Fibroblast of gingiva (primary cell): Measurements from ENCODE around the gene CDYL.

ENCODE experiments used
- DNase-seq: peaks from one replicate; pipeline ENCODE4 v3.0.0-alpha.2; 2011; ENCODE audit warnings: low read depth

CDYL gene

DNA sequence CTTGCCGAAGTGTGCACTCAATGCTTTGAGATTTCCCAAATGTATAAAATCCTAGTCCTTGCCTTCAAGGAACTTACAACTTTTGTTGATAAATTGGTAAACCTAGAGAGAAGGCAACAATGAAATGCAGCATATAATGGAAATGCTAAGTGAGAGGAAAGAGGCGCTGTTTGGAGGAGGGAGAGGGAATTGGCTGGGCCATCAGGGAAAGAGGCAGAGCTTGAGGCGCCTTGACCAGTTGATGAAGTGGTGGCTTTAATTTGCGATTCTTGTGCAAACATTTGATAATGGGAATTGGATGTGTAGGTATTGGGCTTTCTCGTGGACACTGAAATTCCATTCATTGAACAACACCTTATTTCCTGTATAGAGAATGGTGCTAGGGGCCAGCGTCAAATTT is 1.9 kb upstream of the CDYL start:
- DNase-seq, result no peak

DNA sequence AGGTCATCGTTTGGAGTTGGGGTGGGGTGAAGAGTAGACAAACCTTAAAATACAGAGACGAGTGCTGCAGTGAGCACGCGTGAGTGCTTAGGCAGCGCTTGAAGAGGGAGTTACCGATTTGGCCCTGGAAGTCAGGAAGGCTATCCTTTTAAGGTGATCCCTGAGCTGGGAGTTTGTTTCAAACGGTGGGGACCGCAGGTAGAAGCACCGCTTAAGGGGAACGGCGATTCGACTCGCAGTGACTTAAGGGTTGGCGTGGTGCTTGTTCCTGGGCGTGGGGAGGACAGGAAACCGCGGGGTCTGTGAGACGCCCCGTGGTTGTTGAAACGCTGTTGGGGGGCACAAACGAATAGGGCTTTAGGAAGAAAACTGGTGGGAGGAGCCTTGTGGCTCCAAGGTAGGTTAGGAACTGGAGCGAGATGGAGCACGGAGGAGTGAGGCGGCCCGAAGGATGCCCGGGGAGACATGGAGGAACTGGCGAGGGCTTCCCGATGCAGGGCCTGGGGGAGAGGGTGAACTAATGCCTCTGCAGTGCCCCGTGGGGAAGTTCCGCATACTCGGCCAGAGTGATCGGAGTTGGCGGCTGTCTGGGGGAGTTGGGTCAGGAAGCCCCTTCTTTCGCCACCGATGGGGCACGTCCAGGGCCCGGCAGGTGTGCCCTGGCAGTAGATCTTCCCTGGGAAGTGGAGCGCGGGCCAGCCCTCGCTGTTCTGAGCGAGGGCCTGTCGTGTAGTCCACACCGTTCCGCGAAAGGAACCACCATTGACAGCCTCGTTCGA is 1.3 kb upstream of the CDYL start:
- DNase-seq, result no peak

DNA sequence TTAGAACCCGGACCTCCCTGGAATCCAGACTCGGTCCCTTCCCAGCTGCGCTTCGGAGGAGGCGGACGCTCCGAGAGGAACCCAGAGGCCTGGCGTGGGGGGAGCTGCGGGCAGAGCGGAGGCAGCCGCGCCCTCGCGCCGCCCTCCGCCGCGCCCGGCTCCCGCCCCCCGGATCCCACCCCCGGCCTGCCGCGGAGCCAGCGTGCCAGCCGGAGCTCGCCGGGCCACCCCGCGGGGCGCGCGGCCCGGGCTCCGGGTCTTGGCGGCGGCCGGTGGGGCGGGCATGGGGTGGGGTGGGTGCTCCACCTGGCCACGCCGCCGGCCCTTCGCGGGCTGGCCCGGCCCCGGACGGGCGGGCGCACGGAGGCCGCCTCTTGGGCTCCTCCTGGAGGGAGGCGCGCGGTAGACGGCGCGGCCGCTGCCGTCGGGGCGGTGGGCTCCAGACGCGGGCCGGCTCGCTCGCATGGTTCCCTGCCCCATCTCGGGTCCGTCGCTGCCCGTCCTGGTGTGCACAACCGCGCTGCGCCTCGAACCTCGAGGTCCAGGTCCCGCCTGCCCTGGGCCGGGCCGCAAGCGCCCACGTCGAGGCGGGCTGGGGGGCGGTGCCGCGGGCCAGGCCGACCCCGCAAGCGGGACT is 592 bp upstream of the CDYL start:
- DNase-seq, result peak; percentile 85

GRCh38 chr6:4776493-4777393 is 539 bp downstream of the CDYL start:
- peak; percentile 14 for DNase-seq

DNA sequence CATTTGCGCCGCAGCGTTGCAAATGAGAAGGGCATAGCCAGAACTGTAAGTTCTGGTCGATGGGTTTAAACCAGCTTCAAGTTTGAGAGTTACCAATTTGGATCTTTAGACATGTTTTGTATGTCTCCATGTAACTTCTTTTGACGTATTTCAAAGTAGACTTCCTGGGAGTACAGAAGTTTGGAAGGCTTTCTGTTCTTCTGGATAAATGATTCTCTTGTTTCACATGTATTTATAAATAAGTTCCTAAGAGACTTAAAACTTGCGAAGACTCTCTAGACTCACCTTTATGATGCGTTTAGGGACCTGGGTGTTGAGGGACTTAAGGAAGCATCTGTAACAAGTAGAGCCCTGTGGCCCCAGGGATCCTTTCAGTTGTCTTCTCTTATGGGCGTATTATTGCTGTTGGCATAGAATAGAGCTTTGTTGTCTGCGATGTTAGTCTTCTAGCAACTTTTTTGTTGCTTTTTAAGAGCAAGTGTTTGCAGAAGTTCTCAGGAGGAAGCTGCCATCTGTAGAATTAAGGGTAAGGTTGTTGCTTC is 1.3 kb downstream of the CDYL start:
- no peak for DNase-seq

- no peak for DNase-seq
These were observed 1.9 kb downstream of the CDYL start for GRCh38 chr6:4778086-4778485.

DNA sequence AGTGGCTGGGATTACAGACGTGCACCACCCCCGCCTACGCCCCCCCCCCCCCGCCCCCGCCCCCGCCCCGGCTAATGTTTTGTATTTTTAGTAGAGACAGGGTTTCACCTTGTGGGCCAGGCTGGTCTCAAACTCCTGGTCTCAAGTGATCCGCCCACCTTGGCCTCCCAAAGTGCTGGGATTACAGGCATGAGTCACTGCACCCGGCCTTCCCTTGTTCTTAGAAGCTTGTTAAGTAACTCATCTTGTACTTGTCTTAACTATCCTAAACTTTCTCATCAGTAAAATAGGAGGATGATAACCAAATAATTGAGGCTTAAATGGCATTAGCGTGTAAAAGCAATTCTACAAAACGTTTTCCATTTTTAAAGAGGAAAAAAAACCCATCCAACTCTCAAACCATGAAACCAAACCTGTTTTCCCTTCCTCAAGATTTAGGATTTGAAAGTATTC is 4.2 kb downstream of the CDYL start:
- peak; percentile 13 for DNase-seq

GRCh38 chr6:4781426-4781825 is 5.2 kb downstream of the CDYL start:
- no peak for DNase-seq

GRCh38 chr6:4781967-4782575 is 5.9 kb downstream of the CDYL start:
- DNase-seq, result no peak

GRCh38 chr6:4786996-4787395 is 10.8 kb downstream of the CDYL start:
- DNase-seq, result no peak

- DNase-seq, result no peak
These were observed 12.3 kb downstream of the CDYL start for GRCh38 chr6:4788482-4788881.

- DNase-seq, result no peak
These were observed 12.9 kb downstream of the CDYL start for GRCh38 chr6:4788953-4789584.

DNA sequence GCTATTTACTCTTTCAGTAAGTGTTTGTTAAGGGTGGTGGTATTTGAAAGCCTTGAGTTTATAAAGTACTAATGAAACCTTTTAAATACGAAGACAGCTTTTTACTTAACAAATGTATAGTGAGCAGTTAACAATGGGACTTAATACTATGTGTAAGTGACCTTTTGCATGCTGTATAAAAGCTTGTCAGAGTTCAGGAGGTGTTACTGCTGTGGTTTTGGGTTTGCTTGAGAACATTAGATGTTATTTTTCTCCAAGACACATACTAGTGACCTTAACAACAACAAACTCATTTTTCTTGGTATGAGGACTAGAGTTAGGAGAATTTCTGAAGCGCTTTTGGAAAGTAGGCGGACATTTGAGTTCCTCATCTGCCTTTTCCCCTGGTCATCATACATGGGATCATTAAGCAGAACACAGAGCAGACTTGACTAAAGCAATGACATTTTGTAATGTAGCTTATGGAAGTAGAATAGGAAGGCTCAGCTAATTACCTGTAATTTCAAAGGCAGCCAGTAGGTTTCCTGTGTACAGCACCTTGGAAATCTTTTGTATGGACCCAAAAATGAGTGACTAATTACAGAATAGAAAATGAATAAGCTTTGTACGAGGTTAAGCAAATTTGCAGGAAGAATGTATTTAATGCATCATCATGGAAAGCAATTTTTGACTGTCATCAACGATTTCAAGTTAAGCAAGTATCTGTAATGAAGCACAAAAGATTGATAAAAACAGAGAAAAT is 14.1 kb downstream of the CDYL start:
- DNase-seq, result no peak

DNA sequence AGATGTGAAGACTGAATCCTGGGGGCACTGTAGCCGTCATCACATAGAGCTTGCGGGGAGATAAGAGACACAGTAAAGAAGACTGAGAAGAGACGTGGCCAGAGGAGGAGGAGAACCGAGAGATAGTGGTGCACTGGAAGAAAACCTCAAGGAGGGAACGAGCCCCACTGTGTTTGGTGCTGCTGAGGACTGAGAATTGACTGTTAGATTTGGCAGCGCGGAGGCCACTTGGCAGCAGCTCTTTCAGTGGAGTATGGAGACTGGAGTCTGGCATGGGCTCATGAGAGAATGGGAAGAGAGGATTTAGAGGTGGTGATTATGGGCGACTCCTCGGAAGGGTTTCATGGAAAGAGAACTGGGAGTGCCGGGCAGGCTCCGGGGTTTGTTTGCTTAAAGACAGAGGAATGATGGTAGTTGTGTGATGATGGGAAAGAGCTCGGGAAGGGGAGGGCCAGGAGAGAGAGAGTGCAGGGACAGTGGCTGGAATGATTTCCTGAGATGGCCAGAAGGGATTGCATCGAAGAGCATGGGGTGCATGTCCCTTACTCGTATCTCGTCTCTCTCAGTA is 18.0 kb downstream of the CDYL start:
- DNase-seq, result no peak

DNA sequence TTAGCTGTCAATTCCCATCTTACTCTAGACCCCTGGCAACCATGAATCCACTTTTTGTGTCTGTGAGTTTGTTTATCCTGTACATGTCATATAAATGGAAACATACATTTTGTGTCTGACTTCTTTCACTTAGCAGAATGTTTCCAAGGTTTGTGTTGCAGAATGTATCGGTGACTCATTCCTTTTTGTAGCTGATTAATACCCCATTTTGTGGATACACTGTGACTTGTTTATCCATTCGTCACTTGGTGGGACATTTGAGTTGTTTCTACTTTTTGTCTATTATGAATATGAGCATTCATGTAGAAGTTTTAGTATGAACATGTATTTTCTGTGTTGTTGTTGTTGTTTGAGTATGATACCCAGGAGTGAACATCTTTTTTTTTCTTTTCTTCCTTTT is 21.4 kb downstream of the CDYL start:
- no peak for DNase-seq

- DNase-seq, result no peak
These were observed 23.7 kb downstream of the CDYL start for GRCh38 chr6:4799912-4800311.

DNA sequence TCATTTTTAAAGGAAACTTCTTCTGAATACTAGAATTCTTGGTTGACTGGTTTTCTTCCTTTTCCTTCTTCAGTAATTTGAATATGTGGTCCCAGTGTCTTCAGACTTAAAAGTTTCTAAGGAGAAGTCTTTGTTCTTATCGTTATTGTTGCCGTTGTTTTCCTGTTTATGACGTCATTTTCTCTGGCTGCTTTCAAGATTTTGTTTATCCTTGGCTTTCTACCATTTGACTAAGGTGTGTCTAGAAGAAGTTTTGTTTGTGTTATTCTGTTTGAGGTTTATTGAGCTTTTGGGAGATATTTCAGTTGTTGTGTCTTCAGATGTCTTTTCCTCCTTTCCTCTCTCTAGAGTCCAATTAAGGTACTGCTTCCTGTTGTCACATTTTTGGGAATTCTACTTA is 24.5 kb downstream of the CDYL start:
- no peak for DNase-seq

DNA sequence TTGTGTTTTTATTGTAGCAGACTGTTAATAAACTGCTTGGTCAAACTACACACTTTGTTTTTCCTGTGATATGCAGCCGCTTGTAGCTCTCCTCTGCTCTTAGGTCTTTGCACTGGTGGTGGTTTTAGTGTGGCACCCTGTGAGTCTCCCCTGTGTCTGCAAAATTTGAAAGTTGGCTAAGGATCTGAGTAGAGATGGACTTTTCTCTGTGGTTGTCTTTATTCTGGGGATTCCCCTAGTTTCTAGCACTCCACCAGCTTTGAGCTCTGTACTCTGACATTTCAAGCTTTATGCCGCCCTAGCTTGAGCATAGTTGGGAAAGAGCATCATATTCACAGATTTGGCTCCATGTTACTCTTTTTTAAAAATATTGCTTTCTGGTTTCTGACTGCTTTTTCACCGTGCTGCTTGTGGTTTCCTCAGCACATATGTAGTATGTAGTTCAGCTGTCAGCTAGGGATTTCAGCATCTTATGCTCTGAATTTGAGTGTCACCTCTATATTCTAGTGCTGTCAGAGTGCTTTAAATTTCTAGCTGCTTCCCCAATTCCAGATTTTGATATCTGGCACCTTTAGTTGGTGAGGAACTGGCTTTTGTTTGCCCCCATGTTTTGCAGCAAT is 25.4 kb downstream of the CDYL start:
- no peak for DNase-seq

DNA sequence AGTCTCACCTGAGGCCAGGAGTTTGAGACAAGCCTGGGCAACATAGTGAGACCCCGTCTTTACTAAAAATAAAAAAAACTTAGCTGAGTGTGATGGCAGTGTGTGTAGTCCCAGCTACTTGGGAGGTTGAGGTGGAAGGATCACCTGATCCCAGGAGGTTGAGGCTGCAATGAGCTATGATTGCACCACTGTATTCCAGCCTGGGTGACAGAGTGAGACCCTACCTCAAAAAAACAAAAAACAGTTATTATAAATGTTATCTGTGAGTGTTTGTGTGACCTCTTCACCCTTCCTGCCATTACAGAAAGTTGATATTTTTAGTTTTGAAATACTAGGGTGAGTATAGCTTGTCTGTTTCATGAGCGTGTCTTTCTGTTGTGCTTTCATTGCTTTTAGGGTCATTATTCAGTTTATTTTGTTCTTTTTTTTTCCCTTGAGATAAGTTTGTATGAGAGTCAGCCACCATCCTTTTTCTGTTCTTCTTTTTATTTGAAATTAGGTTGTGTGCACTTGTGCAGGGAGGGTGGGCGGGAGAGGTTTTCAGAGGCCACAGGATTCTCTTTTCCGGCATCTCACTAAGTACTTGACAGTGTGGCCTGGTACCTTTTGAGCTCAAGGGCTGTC is 26.2 kb downstream of the CDYL start:
- DNase-seq, result no peak

DNA sequence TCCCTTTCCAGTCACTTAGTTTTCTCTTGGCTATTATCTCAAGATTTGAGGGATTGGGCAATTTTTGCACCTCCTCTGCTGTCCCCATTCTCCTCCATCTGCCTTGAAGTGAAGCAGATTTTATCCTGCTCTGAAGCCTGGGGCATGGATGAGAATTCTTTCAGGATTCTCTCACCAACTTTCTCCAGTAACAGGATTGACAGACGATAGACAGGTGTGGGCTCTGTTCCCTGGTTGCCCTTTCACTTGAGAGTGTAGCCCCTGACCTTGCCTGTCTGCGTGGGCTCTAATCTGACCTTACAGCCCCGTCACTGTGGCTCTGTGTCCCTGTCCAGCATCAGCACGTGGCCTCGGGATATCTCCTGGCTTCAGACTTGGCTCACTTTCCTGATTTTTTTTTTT is 27.1 kb downstream of the CDYL start:
- DNase-seq, result no peak
